Measurements from ENCODE around the gene LLGL2. TPM values are rescaled to one million over a fixed set of nuclear protein-coding genes. Genes with fewer than 3 reads are reported as not detected.
"Not testable (repeated sequence)": the region's sequence is repeated elsewhere in the genome, so short reads cannot be mapped to it uniquely, and the experiment has no call there.

LLGL2 gene, protein sequence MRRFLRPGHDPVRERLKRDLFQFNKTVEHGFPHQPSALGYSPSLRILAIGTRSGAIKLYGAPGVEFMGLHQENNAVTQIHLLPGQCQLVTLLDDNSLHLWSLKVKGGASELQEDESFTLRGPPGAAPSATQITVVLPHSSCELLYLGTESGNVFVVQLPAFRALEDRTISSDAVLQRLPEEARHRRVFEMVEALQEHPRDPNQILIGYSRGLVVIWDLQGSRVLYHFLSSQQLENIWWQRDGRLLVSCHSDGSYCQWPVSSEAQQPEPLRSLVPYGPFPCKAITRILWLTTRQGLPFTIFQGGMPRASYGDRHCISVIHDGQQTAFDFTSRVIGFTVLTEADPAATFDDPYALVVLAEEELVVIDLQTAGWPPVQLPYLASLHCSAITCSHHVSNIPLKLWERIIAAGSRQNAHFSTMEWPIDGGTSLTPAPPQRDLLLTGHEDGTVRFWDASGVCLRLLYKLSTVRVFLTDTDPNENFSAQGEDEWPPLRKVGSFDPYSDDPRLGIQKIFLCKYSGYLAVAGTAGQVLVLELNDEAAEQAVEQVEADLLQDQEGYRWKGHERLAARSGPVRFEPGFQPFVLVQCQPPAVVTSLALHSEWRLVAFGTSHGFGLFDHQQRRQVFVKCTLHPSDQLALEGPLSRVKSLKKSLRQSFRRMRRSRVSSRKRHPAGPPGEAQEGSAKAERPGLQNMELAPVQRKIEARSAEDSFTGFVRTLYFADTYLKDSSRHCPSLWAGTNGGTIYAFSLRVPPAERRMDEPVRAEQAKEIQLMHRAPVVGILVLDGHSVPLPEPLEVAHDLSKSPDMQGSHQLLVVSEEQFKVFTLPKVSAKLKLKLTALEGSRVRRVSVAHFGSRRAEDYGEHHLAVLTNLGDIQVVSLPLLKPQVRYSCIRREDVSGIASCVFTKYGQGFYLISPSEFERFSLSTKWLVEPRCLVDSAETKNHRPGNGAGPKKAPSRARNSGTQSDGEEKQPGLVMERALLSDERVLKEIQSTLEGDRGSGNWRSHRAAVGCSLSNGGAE
- total RNA-seq, result 0.82 TPM

DNA sequence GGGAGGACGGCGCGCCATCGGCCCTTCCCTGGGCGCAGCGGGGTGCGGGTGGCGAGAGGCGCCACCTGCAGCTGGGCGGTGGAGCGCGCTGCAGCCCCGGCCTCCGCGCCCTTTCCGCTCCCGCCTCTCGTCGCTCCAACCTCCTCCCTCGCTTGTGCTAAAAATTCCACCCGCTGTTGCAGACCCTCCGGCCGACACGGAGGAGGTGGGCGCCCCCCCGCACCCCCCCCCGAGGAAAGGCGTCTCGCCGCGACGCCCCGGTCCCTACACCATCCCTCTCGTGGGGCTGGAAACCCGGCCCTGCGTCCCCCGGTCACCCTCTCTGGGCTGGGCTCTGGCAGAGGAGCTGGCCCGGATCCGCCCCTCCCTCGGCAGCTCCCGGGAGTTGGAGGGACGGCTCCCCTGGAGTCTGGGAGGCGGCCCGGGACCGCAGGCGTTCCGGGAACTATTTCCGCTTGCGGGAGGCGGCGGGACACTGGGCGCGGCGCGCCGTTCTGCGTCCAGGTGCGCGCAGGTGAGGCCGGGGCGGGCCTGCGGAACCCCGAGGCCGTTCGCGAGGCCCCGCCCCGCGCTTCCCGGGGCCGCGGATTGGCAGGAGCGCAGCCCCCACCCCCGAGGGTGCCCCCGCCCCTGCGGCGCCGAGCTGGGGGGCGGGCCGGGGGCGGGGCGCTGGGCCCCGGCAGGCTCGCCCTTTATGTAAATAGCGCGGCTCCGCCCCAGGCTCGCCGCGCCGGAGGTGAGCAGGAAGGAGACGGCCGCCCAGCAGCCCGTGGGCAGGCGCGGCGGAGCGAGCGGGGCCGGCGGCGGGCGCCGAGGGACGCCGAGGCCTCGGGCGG is at the start of gene LLGL2:
Gene LLGL2 (plus strand): TSS at position 728 of the 836 bp plus-strand sequence. CDS start 17,730 bp downstream, outside the sequence.
- no peak for FAIRE-seq
- peak; percentile 91 to 92 for DNase-seq (ENCODE audit: low spot score in 2 of 2)

DNA sequence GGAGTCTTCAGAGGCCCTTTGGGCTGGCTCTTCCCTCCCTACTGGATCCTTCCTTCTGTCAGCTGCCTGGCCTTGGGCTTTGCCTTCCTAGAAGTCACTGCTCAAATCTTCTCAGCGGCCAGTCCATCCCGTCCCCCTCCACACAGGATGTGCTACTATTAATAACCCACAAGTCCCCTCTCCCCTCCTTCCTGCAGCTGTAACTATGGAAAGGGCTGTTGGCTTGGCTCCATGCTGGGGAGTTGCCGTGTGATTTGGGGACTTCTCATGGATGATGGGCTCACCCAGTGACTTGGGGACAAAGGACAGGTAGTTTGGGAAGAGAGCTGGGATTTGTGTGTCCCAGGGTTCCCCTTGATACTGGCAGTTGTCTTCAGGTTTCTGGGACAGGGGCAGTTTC is 49.6 kb upstream of the LLGL2 start:
- DNase-seq (ENCODE audit: low spot score in 2 of 2) (peak in 1 of 2 donors; percentile 37), FAIRE-seq (no peak)

DNA sequence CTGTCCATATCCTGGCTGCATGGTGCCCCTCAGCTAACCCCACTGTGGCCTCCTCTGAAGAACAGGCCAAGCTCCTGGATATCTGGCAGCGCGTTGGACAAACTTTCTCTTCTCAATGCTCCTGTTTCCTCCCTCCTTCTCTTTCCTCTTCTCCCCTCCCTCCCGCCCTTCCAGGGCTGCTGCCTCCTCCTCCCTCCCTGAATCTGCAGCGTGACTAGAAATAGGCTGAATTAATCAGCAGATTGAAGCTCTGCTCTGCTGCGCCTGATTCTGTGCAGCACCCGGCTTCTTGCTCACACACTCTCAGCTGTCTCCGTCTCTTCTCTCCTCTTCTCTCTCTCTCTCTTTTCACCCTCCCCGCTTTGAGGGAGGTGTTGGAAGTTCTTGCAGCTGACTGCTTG is 49.2 kb upstream of the LLGL2 start:
- FAIRE-seq (no peak), DNase-seq (ENCODE audit: low spot score in 2 of 2) (peak; percentile 42 to 65)

DNA sequence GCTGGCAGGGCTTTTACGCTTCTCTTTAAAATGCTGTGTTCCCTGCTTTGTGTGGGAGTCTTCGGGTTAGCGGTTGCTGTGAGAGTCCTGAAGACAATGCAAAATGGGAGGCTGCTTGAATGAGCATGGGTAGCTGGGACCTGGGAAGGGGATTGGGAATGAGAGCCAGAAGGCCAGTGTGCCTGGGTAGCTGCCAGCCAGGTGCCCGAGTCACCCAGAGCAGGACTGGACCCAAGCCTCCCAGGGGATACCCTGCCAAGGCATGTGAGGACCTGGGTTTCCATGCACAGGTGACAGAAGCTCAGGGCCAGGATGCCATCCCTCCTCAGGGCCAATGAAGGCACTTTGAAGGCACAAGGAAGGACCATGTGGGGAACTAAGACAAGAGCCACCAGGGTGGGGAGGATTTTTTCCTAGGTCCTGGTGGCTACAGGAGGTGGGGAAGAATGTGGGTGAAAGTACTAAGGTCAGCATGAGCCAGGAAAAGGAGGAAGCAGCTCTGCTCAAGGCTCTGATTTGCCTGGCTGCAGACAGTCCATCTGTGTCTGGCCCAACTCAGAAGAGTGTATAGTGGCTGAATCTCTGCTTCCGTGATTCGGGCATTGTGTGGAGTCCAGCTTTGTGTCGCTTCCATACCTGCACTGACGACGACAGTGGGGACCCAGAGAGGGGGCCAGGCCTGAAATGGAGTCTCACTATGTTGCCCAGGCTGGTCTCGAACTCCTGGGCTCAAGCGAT is 48.6 kb upstream of the LLGL2 start:
- no peak for FAIRE-seq
- DNase-seq (ENCODE audit: low spot score in 2 of 2), result peak in 1 of 2 donors; percentile 23

DNA sequence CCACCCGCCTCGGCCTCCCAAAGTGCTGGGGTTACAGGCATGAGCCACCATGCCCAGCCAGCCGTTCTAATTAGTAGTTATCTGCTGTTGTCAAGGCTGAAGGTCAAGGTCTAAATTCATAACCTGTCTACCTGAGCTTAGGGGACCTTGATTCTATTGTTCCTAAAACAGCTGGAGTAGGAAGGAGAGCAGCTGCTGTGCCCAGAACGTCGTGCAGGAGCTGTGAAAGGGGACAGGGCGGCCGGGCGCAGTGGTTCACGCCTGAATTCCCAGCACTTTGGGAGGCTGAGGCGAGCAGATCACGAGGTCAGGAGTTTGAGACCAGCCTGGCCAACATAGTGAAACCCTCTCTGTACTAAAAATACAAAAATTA is 48.0 kb upstream of the LLGL2 start:
- DNase-seq (ENCODE audit: low spot score in 2 of 2); FAIRE-seq: not testable (repeated sequence)

DNA sequence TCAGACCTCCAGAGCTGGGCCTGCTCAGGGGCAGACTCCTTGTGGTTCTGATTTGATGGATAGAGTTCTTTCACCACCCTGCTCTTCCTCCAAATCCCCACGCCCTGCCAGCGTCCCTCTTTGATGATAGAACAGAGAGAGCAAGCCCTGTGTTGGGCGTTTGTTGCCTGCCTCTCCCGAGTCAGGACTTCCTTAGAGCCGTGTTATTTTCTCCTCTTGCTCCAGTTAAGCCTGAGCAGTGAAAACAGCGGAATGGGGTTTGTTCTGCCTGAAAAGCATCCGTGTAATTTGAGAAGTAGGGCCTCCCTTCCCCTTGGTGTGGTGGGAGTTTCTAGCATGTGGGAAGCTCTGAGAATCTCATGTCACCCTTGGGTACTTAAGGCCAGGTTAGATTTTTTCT is 47.0 kb upstream of the LLGL2 start:
- DNase-seq (ENCODE audit: low spot score in 2 of 2) (no peak), FAIRE-seq (no peak)

DNA sequence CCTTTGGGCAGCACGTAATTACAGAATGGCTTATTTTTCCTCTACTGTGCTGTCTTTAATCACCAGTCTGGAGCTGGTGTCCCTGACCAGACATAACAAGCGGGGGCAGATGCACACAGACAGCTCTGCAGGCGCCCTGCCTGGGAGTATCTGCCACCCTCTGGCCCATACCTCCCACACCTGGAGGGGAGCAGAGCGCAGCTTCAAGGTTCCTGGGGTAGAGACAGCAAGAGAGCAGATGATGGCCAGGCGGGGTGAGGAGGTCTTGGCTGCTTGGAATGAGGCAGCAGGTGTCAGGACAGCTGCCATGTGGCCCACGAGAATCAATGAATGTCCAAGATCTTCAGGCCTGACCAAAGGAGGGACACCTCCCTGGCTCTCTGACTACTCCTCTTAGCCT is 45.2 kb upstream of the LLGL2 start:
- FAIRE-seq (no peak), DNase-seq (ENCODE audit: low spot score in 2 of 2) (no peak)

DNA sequence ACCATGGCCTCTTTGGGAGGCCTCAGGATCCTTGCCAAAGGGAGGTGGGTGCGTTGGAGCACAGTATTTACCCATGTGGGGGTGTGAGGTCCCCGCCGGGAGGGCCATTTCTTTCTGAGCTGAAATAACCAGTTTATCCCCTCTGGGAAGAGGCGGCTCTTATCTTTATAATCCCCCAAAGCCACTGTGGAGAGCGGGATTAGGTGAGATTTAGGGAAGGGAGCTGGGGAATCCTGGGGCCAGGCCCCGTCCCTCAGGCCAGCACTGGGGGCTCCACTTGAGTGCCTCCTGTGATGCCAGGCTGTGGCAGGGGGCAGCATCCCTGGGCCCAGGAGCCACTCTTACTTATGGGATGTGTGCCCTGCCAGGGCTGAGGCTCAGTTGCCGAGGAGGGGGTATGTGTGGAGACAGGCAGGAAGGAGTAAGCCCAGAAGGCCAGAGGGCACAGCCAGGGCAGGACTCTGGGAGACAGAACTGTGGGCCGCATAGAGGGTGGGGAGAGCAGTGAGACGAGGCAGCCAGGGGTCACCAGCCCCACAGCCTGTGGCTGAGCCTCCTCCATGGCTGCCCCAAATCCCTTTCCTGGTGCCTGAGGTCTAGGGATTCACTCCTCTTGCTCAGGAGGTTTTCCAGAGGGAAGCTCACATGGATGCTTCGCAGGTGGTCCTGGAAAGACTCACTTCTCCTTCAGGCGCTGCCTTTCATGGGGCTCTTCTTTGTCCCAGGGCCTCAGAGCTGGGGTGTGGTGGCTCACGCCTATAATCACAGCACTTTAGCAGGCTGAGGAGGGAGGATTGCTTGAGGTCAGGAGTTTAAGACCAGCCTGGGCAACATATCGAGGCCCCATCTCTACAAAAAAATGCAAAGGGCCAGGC is 44.1 kb upstream of the LLGL2 start:
- FAIRE-seq (no peak), DNase-seq (ENCODE audit: low spot score in 2 of 2) (no peak)

DNA sequence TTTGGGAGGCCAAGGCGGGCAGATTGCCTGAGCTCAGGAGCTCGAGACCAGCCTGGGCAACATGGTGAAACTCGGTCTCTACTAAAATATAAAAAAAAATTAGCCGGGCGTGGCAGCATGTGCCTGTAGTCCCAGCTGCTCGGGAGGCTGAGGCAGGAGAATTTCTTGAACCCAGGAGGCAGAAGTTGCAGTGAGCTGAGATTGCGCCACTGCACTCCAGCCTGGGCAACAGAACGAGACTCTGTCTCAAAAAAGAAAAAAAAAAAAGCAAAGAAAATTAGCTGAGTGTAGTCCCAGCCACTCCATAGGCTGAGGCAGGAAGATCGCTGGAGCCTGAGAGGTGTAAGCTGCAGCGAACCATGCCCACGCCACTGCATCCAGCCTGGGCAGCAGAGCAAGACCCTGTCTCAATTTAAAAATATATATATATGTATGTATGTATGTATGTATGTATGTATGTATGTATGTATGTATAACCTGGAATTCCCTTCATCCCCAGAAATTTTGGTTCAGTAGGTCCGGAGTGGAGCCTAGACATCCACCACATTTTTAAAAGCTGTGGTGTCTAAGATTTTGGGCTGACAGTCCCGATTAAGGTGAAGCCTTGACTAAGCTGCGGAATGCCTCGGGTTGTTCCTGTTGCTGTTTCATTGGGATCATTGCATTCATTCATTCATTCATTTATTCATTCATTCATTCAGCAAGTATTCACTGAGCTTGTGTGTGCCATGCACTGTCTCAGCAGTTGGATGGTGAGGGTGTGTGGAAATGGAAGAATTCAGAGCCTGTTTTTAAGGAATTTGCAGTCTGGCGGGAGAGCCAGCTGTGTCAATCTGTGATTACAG is 43.2 kb upstream of the LLGL2 start:
- no peak for FAIRE-seq

DNA sequence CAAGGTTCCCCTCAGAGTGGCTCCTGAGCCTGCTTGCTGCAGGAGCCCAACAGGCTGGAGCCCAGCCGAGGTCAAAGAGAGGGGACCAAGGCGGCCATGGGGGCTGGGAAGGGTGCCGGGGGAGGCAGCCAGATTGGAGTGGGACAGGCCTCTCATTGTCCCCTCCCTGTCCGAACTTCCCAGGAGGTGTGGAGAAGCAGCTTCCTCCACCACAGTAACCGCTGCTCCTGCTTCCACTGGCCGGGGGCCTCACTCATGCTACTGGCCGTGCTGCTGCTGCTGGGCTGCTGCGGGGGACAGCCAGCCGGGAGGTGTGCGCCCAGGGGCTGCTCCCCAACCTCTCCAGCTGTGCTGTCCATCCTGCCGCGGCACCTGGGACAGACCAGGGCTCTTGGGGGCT is 39.8 kb upstream of the LLGL2 start:
- no peak for FAIRE-seq

More for the DNA sequence above, 43.2 kb upstream of the LLGL2 start:
- DNase-seq (ENCODE audit: low spot score in 2 of 2), result no peak

DNA sequence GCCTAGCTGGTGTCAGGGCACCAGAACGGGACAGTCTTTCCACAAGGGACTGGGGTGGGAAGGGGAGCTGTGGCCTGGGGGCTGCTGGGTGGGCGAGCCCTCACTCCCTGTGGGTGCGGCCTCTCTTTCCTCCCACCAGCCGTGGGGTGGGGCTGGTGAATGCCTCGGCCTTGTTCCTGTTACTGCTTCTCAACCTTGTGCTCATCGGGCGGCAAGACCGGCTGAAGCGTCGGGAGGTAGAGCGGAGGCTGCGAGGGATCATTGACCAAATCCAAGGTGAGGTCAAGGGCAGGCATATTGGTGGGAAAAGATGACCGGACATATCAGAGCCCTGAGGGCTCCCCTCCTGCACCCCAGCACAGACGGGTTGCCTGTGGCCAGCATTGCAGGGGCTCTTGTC is 39.3 kb upstream of the LLGL2 start:
- FAIRE-seq (no peak), DNase-seq (ENCODE audit: low spot score in 2 of 2) (no peak)

More for the DNA sequence above, 39.8 kb upstream of the LLGL2 start:
- DNase-seq (ENCODE audit: low spot score in 2 of 2), result no peak

DNA sequence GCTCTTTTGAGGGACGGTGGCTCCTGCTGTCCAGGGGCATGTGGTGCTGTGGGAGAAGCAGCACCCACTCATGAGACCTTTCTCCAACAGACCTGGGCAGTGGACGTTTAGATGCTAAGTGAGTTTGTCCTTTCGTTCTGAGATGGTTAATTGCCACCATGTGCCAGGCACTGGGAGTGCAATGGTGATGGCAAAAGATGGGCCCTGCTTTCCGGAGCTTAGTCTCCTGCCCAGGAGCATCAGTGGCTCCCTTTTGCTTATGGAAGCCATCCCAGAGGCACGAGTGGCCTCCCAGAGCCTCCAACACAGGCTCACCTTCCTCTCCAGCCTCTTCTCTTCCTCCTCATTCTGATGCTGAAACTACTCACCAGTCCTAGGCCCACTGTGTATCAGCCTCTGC is 38.5 kb upstream of the LLGL2 start:
- FAIRE-seq (no peak), DNase-seq (ENCODE audit: low spot score in 2 of 2) (no peak)

DNA sequence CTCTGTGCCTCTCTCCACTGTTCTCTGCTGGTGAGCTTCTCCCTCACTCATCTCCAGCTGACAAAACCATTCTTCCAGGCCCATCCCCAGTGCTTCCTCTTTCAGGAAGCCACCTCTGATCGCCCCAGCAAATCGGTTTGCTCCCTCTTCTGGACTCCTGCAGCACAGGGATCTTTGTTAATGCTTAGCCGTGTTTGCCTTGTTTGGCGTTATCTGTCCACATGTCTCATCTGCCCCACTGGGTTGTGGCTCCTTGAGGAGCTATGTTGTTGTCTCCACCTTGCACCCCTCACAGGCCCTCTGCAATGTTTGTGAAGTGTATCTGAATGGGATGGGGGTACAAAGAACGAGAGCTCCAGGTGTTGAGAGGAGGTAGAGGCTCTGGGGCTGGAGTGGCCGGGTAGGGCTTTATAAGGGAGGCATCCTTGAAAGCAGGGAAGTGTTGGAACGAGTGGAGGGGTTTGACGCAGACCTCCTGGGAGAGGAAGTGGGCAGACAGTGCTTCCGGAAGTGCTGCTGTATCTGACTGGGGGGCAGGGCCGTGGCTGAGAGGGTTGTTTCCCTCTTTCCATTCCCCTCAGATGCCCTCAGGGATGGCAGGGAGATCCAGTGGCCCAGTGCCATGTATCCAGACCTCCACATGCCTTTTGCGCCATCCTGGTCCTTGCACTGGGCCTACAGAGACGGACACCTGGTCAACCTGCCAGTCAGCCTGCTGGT is 38.0 kb upstream of the LLGL2 start:
- no peak for FAIRE-seq
- no peak for DNase-seq (ENCODE audit: low spot score in 2 of 2)

DNA sequence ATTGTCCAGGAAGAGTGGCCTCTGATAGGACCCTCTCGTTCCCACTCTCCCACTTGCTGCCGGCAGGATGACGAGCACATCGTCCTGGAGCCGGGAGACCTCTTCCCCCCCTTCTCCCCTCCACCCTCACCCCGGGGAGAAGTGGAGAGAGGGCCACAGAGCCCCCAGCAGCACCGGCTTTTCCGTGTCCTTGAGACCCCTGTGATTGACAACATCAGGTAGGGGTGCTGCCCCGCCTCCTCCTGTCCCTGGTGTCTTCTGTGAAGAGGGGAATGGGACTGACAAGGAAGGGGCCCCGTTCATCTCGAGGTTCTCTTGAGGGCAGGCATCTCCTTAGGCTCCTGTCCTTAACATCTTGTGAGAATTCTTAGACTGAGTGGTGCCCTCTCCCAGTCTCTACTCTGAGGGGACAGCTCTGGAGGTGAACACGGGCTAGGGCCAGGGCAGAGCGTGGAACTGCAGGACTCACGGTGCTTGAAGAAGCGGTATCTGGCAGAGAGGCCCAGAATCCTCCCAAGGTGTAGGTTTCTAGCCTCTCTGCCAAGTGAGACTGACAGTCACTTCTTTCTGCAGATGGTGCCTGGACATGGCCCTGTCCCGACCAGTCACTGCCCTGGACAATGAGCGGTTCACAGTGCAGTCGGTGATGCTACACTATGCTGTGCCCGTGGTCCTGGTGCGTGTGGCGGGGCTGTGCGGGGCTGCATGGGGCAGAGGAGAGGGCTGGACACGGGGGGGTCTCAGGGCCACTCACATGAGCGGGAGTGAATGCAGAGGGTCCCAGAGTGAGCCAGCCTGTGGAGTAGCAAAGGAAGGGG is 36.6 kb upstream of the LLGL2 start:
- FAIRE-seq, result no peak
- DNase-seq (ENCODE audit: low spot score in 2 of 2), result no peak

DNA sequence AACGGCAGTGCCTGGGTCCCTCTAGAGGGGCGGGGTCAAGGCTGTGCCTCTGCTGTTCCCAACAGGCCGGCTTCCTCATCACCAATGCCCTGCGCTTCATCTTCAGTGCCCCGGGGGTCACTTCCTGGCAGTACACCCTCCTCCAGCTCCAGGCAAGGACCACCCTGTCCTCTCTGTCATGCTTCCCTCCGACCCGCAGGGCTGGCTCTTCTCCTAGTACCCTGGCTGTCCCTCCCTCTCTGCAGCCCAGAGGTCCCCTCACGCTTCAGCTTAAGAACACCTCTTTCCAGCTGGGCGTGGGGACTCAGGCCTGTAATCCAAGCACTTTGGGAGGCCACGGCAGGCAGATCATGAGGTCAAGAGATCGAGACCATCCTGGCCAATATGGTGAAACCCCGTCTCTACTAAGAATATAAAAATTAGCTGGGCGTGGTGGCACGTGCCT is 36.0 kb upstream of the LLGL2 start:
- FAIRE-seq (no peak), DNase-seq (ENCODE audit: low spot score in 2 of 2) (no peak)

DNA sequence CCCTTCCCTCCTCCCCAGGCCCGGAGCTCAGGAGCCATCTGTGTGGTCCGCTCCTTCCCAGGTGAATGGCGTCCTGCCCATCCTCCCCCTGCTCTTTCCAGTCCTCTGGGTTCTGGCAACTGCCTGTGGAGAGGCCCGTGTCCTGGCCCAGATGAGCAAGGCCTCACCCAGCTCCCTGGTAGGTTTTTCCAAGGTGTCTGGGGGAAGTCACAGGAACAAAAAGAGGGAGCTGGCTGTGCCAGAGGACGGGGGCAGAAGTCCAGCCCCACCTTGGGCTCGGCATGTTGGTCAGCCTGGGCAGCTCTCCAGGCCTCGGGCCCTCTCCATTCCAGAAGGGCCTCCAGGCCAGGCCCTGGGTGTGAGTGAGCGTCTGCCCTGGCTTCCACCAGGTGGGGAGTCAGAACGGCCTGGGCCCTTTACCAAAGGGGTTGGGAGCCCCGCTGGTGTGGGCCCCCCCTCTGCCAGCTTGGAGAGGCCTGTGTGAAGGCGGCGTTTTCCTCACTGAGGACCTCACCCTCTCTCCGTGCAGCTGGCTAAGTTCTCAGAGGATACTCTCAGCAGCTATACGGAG is 35.2 kb upstream of the LLGL2 start:
- FAIRE-seq (no peak), DNase-seq (ENCODE audit: low spot score in 2 of 2) (no peak)
